GM19099 (cell line): ENCODE data around the gene LDLRAP1.

Experiments used
- POLR2A ChIP-seq: IDR thresholded peaks from 3 replicates; pipeline ENCODE4 v1.6.1; 2011; ENCODE audit warnings: low read depth; ENCODE audit not compliant: insufficient read length; ENCODE audit errors: extremely low read depth

Gene LDLRAP1

DNA sequence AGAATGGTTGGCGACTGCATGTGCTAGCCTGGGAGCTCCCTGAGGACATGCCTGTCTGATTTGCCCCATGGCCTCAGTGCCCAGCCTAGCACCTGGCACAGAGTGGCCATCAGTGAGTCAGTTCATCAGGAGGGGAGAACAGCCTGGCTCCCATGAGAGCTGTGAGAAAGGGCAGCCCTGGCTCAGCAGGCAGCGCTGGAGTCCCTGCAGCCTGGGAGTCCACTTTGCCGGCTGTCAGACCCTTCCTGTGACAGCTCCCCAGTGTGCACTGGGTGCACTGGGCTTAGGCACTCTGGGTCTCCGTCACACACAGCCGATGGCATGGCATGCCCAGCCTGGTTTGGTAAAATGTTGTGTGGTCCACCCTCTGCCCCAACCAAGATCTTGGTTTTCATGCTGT lies 28.7 kb downstream of the LDLRAP1 start:
- no peak for TF ChIP-seq POLR2A

DNA sequence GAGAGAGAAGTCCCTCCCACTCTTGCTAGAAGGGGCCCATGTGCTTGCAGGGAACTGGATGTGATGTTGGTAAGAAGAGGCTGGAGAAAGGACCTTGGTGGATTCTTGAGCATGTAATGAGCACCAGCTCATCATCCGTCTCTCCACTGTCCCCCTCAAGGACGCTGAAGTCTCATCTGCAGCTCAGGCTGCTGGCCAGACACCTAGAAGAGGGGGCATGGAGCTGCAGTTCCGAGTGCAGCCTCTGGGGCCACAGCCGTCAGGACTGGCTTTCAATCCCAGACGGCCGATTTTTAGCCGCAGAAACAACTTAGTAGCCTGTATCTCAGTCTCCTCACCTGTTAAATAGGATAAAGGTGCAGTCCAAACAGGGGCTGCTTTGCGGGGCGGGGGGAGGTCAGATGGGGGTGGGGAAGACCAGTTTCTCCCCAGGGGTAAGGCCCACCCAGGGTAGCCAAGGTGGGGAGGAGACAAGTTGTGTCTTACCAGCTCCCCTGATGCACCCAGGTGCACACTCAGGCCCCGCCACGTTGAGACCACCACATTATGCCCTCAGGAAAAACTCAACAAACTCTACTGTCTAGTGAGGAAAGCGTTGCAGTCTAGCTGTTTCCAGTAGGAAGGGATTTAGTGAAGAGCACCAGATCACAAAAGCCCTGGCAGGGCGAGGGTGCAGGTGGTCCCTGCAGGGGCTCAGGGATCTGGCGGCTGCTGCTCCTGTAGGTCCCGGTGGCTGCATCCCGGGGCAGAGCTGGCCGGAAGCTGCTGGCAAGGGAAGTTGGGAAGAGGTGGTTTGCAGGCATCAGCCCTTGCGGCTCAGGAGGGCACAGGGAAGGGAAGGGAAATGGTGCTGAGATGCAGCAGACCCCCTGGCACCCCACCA lies 29.5 kb downstream of the LDLRAP1 start:
- no peak for TF ChIP-seq POLR2A

DNA sequence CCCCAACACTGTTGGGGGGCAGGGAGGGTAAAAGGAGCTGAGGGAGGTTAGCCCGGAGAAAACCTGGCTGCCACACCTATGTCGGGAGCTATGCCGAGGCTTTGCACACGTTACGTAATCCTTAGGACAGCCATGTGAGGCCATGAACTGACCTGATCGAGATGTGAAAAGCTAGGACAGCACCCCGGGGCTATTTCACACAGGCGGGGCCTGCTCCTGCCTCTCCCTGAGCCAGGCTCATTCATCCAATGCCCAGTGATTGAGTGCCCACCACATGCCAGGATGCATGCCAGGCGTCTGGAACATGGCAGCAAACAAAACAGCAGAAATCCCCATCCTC lies 30.2 kb downstream of the LDLRAP1 start:
- TF ChIP-seq POLR2A = no peak

DNA sequence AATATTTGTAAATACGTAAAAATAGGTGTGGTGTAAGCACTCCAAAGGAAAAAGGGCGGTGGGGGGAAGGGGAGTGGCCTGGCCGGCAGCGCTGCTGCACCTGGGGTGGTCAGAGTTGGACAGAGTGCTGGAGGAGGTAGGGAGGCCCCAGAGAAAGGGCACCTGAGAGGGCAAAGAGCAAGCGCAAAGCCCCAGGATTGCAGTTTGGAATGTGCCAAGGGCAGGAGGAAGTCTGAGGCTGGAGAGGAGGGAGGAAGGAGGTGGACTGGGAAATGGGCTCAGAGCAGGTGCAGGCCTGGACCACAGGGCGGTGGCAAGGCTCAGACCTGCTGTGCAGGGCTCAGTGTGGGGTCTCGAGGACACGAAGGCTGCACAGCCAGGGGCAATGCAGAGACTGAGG lies 30.6 kb downstream of the LDLRAP1 start:
- no peak for TF ChIP-seq POLR2A

DNA sequence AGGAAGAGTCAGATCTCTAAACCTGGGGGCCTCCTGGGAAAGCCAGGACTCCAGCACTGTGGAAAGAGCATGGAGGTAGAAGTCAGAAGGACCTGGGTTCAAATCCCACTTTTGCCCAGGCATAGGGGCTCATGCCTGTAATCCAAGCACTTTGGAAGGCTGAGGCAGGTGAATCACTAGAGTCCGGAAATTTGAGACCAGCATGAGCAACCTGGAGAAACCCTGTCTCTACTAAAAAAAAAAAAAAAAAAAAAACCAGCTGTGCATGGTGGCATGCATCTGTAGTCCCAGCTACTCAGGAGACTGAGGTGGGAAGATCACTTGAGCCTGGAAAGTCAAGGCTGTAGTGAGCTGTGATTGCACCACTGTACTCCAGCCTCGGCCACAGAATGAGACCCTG lies 31.8 kb downstream of the LDLRAP1 start:
- TF ChIP-seq POLR2A = no peak

DNA sequence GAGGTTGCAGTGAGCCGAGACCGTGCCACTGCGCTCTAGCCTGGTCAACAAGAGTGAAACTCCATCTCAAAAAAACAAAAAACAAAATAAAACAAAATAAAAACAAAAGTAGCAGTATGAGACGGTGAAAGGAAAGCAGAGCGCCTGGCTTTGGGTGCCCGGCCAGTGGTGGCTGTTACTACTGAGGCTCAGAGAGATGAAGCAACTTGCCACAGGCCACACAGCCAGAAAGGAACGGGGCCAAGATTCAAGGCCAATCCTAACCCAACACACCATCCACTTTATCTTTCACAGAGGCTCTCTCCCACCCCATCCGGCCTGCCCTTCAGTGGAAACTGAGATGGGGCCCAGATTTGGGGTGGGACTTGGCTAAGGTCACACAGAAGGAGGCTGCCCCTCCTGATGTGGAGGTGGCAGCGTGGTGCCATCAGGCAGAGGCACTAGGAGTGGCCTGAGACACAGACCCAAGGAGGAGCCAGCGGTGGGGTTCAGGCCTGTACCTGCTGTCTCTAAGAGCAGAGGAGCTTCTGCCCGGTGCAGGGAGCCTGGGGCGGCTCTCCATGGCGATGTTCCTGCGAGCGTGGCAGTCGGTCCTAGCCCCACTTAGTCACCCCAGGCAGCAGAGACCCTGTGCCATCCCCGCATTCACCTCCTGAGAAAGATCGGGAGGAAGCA lies 33.2 kb downstream of the LDLRAP1 start:
- TF ChIP-seq POLR2A = no peak

DNA sequence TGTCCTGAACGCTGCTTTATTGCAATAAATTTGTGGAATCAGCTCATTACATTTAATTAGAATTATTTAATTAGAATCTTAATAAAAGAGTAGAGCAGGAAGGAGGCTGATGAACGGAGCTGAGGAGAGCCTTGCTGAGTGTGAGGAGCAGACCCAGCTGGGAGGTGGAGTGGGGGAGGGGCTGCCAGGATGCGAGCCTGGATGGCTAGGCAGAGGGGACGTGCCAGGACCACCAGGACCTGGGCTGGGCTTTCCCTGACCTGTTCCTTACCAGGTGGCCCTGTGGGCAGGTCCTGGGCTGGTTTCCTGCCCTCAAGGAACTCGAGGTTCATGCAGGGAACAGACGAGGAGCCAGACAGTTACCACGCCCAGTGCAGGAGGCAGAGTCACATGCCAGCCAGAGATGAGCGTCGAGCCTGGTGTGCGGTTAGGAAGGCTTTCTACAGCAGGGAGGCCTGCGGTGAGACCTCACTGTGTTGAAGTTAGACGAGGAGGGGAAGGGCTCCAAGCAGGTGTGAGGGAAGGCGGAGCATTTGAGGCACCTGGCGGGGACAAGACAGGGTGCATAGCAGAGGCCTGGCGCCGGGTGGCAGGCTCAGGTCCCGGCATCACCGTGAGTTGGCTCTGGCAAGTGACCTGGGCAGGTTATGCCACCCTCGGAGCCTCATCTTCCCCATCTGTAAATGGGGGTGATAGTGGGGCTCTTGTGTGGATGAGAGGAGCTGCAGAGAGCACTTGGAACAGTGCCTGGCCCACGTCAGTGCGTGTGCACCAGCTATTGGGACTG lies 33.9 kb downstream of the LDLRAP1 start:
- no peak for TF ChIP-seq POLR2A

DNA sequence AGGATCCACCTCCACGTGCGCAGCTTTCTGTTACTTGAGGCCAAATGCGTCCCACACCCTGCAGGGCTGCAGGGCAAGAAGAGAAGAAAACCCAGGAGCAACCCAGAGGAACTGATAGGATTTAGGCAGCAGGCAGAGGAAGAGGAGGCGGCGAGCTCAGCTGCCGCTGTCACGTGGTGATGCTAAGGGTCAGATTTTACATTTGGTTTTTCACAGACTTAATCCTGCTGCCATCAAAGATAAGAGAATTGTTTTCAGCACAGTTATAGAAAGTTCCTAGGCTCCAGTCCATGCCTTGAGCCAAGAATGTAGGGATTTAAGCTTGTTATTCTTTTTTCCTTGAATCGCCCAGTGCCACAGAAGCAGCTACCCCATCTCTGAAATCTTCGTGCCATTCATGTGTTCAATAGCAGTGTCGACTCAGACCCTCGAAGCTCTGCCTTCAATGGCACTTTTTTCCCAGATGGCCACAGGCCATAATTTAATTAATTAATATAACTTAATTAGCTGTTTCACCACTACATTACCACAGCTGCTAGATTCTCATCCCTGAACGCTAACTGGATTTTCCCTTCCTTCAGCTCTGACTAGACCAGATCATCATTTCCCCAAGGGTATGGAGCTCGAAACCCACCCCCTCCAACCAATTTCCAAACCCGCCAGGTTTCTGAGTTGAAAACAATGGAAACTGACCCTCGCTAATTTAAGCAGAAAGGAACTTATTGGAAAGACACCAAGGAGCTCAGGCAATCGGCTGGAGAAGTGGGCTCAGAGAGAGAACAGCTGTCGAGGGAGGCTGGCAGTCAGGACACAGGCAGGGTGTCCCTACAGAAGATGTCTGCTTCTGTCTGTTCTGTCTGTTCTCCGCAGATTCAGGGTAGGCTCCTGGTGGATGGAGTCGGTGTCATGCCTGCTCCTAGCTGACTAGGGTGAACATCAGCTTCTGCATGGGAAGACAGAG lies 36.2 kb downstream of the LDLRAP1 start:
- TF ChIP-seq POLR2A = no peak

DNA sequence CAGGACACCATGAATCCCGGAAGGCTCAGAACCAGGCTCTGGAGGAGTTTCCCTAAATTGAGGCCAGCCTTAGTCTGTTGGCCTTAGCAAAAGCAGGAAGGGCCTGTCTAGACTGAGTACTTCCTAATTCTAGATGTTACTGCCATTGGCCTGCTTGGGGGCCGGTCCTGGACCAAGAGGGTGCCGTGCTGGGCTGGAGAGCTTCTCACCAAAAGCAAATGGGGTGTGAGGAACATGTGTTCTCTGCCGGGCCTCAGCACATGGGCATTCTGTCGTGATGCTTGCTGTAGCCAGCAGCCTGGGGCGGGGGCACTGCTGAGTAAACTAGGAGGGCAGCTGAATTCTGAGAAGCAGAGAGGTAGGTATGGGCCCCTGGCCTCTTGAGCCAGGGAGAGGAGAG lies 37.5 kb downstream of the LDLRAP1 start:
- TF ChIP-seq POLR2A = no peak

DNA sequence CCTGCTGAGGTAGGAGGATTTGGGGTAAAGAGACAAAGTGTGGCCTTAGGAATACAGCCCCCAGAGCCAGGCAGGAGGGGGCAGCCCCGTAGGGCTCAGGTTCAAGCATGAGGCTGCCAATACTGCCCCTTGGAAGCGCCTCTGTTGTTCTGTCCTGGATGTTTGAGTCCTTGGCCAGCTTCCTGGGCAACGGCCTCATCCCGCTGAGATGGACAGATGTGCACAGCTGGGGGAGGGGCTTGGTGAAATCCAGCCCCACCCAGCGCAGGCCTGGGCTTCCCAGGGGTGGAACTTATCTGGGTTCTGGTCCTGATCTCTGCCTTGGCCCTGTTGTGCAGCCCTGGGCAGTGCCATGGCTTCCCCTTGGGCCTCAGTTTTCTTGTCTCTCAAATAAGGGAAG lies 38.4 kb downstream of the LDLRAP1 start:
- no peak for TF ChIP-seq POLR2A

DNA sequence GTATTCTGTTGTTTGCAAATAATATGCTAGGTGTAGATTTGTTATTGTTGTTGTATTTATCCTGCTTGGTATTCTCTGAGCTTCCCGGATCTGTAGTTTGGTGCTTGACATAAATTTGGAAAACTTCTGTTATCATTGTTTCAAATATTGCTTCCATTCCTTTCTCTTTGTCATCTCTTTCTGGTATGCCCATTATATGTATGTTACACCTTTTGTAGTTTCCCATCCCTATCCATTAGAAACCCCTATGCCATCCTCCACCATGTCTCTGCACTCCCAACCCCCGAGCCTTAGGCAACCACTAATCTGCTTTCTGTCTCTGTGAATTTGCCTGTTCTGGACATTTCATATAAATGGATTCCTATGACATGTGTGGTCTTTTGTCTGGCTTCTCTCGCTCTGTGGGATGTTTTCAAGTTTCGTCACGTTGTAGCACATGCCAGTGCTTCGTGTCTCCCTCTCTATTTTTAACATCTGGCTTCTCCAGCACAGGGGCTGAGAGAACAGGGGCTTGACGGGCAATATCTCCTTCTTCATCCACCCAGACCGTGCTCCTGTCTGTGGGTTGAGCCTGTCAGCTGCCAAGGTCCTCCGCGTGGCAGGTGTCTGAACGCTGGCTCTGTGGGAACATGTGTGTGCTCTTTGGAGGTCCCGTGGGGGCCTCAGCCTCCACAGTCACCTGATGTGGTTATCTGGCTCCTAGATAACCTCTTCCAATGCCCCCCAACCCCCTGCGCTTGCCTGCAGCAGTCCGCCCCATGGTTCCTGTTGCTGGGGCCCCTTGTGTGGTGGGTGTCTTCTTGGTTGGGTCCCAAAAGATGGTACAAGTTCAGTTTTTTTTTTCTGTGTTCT lies 40.3 kb downstream of the LDLRAP1 start:
- TF ChIP-seq POLR2A = no peak

DNA sequence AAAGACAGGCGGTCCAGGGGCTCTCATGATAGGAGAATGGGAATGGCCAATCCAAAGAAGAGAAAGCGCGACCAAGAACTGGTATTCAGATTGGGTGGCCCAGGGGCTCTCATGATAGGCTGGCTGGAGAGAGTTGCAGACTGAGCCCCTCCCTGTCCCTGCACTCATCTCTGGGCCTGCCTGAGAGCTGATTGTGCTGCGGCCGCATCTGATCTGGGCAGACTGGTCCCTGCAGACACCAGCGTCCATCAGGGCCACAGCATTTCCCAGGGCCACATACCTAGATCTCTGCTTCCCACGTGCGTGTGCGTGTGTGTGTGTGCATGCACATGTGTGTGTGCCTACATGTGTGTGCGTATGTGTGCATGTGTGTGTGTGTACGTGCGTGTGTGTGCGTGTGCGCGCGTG lies 42.8 kb downstream of the LDLRAP1 start:
- TF ChIP-seq POLR2A = no peak

DNA sequence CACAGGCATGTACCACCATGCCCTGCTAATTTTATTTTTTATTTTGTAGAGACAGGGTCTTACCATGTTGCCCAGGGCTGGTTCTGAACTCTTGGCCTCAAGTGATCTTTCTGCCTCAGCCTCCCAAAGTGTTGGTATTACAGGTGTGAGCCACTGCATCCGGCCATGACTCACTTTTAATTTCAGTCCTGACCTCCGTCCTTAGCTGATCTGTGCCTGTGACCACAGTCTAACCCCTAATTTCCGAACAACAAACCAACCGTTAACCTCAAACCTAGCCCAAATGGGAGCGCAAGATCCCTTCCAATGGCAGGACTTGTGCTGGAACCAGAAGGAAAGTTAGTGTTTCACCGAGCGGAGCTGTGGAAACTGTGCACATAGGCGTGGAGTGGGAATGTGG lies 43.9 kb downstream of the LDLRAP1 start:
- no peak for TF ChIP-seq POLR2A
